Umbilical cord (tissue), 2 donors: ENCODE measurements around the gene TNS3. TPM values are rescaled to one million over a fixed set of nuclear protein-coding genes. Genes with fewer than 3 reads are reported as not detected.
"Not testable (repeated sequence)": the region's sequence is repeated elsewhere in the genome, so short reads cannot be mapped to it uniquely, and the experiment has no call there.

Source experiments
- DNase-seq: peaks from one replicate; pipeline ENCODE4 v3.0.0-alpha.2; 2015; ENCODE audit warnings: low spot score
- total RNA-seq: library from RNA; depleted of rRNA; stranded (reverse); fragments of >200 nt; gene quantifications from one replicate; pipeline ENCODE4 v1.2.3, GENCODE V29; 2014; ENCODE audit warnings: low replicate concordance; ENCODE audit not compliant: insufficient read depth

The TNS3 gene
- total RNA-seq, 1 donor from 2014 or later, result 73.9 TPM

- DNase-seq, result not testable (repeated sequence)
These were observed 21.8 kb upstream of the TNS3 start for GRCh38 chr7:47603514-47604255.

- no peak for DNase-seq
These were observed 20.5 kb upstream of the TNS3 start for GRCh38 chr7:47602272-47603004.

- no peak for DNase-seq
These were observed 20.0 kb upstream of the TNS3 start for GRCh38 chr7:47601881-47602249.

GRCh38 chr7:47601119-47601880, 19.4 kb upstream of the TNS3 start:
- no peak for DNase-seq

GRCh38 chr7:47600199-47601118, 18.5 kb upstream of the TNS3 start:
- peak; percentile 73 for DNase-seq

DNA sequence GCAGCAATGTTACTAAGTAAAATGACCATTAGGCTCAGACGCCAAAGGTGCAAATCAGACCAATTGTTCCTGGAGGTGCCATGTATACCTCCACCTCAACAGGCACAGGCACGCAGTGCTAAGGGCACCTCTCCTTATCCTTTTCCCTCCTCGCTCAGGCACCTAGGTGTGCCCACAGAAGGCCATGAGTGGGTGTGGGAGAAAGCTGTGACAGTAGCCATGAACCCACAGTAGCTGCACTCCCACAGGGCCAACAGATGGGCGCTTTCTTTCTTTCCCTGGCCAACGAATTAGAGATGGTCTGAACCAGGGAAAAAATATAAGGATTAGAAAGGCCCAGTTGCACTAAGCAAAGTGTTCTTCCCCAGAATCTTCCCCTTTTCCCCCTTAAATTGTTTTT, 15.5 kb upstream of the TNS3 start:
- DNase-seq, result no peak

GRCh38 chr7:47596502-47597202, 14.7 kb upstream of the TNS3 start:
- no peak for DNase-seq

GRCh38 chr7:47594406-47594805, 12.5 kb upstream of the TNS3 start:
- no peak for DNase-seq

- DNase-seq, result peak; percentile 78
These were observed 10.0 kb upstream of the TNS3 start for GRCh38 chr7:47591655-47592572.

- DNase-seq, result no peak
These were observed 9.3 kb upstream of the TNS3 start for GRCh38 chr7:47591089-47591654.

DNA sequence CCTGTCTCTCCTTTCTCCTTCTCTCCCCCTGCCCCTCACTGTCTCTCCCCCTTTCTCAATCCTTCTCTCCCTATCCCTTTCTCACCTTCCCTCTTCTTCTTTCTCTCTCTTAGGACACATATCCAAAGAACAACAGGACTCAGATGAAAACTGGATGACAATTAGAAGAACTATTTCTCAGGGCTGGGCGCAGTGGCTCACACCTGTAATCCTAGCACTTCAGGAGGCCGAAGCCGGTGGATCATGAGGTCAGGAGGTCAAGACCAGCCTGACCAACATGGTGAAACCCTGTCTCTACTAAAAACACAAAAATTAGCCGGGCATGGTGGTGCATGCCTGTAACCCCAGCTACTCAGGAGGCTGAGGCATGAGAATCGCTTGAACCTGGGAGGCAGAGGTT, 8.3 kb upstream of the TNS3 start:
- DNase-seq, result not testable (repeated sequence)

- DNase-seq, result no peak
These were observed 6.9 kb upstream of the TNS3 start for GRCh38 chr7:47588704-47589225.

- DNase-seq, result no peak
These were observed 6.1 kb upstream of the TNS3 start for GRCh38 chr7:47587976-47588375.

- no peak for DNase-seq
These were observed 5.4 kb upstream of the TNS3 start for GRCh38 chr7:47587351-47587750.

- no peak for DNase-seq
These were observed 5.0 kb upstream of the TNS3 start for GRCh38 chr7:47586925-47587324.

DNA sequence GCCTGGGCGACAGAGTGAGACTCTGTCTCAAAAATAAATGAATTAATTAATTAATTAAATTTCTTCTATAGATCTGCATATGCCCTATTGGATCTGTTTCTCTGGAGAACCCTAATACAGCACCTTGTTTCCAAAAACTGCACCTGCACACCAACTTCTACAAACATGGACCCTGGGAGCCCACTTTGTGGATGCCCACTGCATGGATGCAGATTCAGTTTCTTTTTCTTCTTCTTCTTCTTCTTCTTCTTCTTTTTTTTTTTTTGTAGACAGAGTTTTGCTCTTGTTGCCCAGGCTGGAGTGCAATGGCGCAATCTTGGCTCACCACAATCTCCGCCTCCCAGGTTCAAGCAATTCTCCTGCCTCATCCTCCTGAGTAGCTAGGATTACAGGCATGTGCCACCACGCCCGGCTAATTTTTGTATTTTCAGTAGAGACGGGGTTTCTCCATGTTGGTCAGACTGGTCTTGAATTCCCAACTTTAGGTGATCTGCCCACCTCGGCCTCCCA, 4.3 kb upstream of the TNS3 start:
- not testable (repeated sequence) for DNase-seq

DNA sequence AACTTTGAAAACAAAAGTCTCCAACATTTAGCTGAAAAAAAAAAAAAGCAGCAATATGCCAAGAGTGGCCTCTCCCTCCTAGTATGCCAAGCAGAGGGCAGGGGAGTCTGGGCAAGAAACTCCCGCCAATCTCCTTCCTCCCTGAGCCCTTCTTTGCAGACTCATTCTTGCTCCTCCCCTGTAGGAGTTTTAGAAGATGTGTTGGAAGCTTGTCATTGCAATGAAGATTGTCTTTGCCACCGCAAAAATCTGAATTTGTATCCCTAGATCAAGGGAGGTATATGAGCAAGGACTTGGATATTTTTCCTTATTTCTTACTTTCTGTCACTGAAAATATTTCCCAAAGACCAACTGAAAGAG, 2.6 kb upstream of the TNS3 start:
- DNase-seq, result peak; percentile 71

DNA sequence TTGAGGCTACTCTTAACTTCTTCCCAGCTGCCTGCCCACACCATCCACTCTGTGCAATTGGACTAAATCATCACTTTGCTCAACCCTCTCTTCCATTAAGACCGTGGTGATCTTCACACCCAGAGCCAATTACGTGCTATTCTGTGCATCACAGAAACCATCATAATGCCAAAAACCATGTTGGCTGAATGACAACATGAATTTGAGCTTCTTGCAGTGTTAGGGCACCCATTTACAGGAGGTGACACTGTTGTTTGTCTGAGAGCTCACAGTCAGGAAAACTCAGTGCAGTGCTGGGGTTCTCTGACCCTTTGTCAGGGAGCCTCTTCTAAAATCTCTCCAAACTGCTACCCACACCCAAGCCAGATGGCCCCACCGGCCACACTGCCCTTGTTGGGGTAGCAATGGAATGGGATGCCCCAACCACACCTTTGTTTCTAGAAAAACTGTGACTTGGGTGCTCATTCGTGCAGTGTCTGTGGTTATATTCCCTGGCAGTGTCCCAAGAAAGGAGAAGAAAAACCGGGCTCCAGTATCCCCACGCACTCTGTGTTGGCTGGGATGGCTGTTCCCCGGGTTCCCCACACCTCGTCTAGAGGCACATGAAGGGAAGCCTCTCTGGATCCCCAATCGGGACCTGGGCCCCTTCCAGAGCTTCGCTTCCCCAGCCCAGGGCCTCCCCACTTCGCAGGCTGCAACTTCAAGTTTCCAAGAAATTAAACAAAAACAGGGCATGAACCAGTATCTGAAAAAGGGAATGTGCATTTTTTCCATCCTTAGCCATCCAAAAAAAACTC, 2.0 kb upstream of the TNS3 start:
- DNase-seq, result no peak
